Liver (tissue), 9 donors: Measurements from ENCODE around the gene ZDHHC11. TPM values are rescaled to one million over a fixed set of nuclear protein-coding genes. Genes with fewer than 3 reads are reported as not detected.
"Not testable (repeated sequence)": the region's sequence is repeated elsewhere in the genome, so short reads cannot be mapped to it uniquely, and the experiment has no call there.

Experiments
- DNase-seq: peaks from one replicate; pipeline ENCODE4 v3.0.0-alpha.2; 2017; ENCODE audit warnings: low spot score
- H3K27ac ChIP-seq, 2 donors: one replicate each; pipeline ENCODE4 v1.7.0; 2013; ENCODE audit warnings: inconsistent platforms in 2 of 2, low read length in 2 of 2, control low read depth in 1 of 2, low read depth in 1 of 2, mild to moderate bottlenecking in 1 of 2
- H3K27me3 ChIP-seq, 4 donors: one replicate each; pipeline versions ENCODE4 v1.6.1 to v1.7.0; 2013; ENCODE audit warnings: low read length in 3 of 4, inconsistent platforms in 1 of 4, mild to moderate bottlenecking in 1 of 4, moderate library complexity in 1 of 4; ENCODE audit not compliant: control insufficient read depth in 4 of 4, insufficient read depth in 4 of 4
- H3K36me3 ChIP-seq, 4 donors: one replicate each; pipeline versions ENCODE4 v1.6.1 to v1.7.0; 2013; ENCODE audit warnings: low read length in 3 of 4, mild to moderate bottlenecking in 3 of 4, low read depth in 1 of 4, moderate library complexity in 1 of 4; ENCODE audit not compliant: control insufficient read depth in 4 of 4, insufficient read depth in 3 of 4
- H3K4me1 ChIP-seq, 4 donors: one replicate each; pipeline versions ENCODE4 v1.6.1 to v1.7.0; 2013; ENCODE audit warnings: low read length in 3 of 4, mild to moderate bottlenecking in 3 of 4, moderate library complexity in 1 of 4; ENCODE audit not compliant: control insufficient read depth in 4 of 4, insufficient read depth in 4 of 4
- H3K4me3 ChIP-seq, 3 donors: one replicate each; pipeline versions ENCODE4 v1.6.1 to v1.7.0; 2013; ENCODE audit warnings: low read length in 3 of 3, control low read depth in 1 of 3, low read depth in 1 of 3, mild to moderate bottlenecking in 1 of 3
- H3K9ac ChIP-seq, 2 donors: one replicate each; pipeline ENCODE4 v1.7.0; 2013; ENCODE audit warnings: low read length in 2 of 2, mild to moderate bottlenecking in 2 of 2, moderate library complexity in 2 of 2, control low read depth in 1 of 2, low read depth in 1 of 2
- H3K9me3 ChIP-seq, 4 donors: one replicate each; pipeline versions ENCODE4 v1.6.1 to v1.7.0; 2013; ENCODE audit warnings: low read length in 3 of 4; ENCODE audit not compliant: control insufficient read depth in 4 of 4
- CTCF ChIP-seq: fragments of 150-350 bp; IDR thresholded peaks from 2 replicates; pipeline ENCODE4 v1.5.1; 2017; ENCODE audit warnings: improper control_type of control experiment, low read depth, low read length; ENCODE audit not compliant: missing input control
- EGR1 ChIP-seq, 2 donors: IDR thresholded peaks; 2 replicates each; pipeline ENCODE4 v1.6.1; 2016 to 2018; ENCODE audit warnings: antibody characterized with exemption in 2 of 2, low read depth in 2 of 2
- FOXA2 ChIP-seq: IDR thresholded peaks from 2 replicates; pipeline ENCODE4 v1.6.1; 2016; ENCODE audit warnings: antibody characterized with exemption
- GABPA ChIP-seq, 2 donors: IDR thresholded peaks in 1 of 2; conservative IDR thresholded peaks in 1 of 2; 2 replicates each; pipeline ENCODE4 v1.6.1; 2016; ENCODE audit warnings: antibody characterized with exemption in 2 of 2, mild to moderate bottlenecking in 1 of 2, moderate library complexity in 1 of 2
- HNF4A ChIP-seq, 2 donors: conservative IDR thresholded peaks; 2 replicates each; pipeline ENCODE4 v1.6.1; 2016; ENCODE audit warnings: antibody characterized with exemption in 2 of 2, mild to moderate bottlenecking in 2 of 2
- JUND ChIP-seq, 2 donors: IDR thresholded peaks; 2 replicates each; pipeline ENCODE4 v1.6.1; 2016; ENCODE audit warnings: antibody characterized with exemption in 2 of 2
- NR2F2 ChIP-seq: IDR thresholded peaks from 2 replicates; pipeline ENCODE4 v1.6.1; 2016; ENCODE audit warnings: antibody characterized with exemption
- RAD21 ChIP-seq, 2 donors: IDR thresholded peaks; 2 replicates each; pipeline ENCODE4 v1.6.1; 2016; ENCODE audit warnings: antibody characterized with exemption in 2 of 2, mild to moderate bottlenecking in 2 of 2
- REST ChIP-seq: IDR thresholded peaks from 2 replicates; pipeline ENCODE4 v1.6.1; 2016; ENCODE audit warnings: antibody characterized with exemption, mild to moderate bottlenecking
- SP1 ChIP-seq: IDR thresholded peaks from 2 replicates; pipeline ENCODE4 v1.6.1; 2018; ENCODE audit warnings: antibody characterized with exemption, mild to moderate bottlenecking
- TAF1 ChIP-seq: conservative IDR thresholded peaks from 2 replicates; pipeline ENCODE4 v1.6.1; 2016; ENCODE audit warnings: antibody characterized with exemption, mild to moderate bottlenecking
- YY1 ChIP-seq: IDR thresholded peaks from 2 replicates; pipeline ENCODE4 v1.6.1; 2016; ENCODE audit warnings: antibody characterized with exemption, mild to moderate bottlenecking
- WGBS: extraction: QIAGEN DNeasy Blood & Tissue Kit; methylation state at CpG from one replicate; pipeline ENCODE4 v1.1.7; 2013; 5-methylcytosine and 5-hydroxymethylcytosine counted together
- polyA plus RNA-seq, 2 donors: library from polyadenylated mRNA; stranded (reverse) in 1 of 2; unstranded in 1 of 2; fragments of 200-250 nt in 1 of 2; fragments of >200 nt in 1 of 2; fragmentation: Nextera tagmentation in 1 of 2; extraction: Ambion mirVana in 1 of 2; gene quantifications; one replicate each; pipeline versions ENCODE4 v1.2.1 to v1.2.3, GENCODE V29; 2013 to 2015
- total RNA-seq, 2 donors: library from RNA; depleted of rRNA; stranded (reverse); fragments of >200 nt; gene quantifications; one replicate each; pipeline ENCODE4 v1.2.3, GENCODE V29; 2014
- donor health status: healthy.
- donor health status: healthy.
- donor health status: healthy.
- donor health status: healthy.
- donor health status: healthy.

Gene ZDHHC11
- total and polyA plus RNA-seq, 4 donors: 0.93 to 3.2 (median 1.3) TPM

- TF ChIP-seq NR2F2 (no peak), FOXA2 (no peak), TAF1 (no peak), YY1 (no peak), CTCF (no peak)
Observed at GRCh38 chr5:776862-777711, 73.7 kb downstream of the ZDHHC11 start (continued).

DNA sequence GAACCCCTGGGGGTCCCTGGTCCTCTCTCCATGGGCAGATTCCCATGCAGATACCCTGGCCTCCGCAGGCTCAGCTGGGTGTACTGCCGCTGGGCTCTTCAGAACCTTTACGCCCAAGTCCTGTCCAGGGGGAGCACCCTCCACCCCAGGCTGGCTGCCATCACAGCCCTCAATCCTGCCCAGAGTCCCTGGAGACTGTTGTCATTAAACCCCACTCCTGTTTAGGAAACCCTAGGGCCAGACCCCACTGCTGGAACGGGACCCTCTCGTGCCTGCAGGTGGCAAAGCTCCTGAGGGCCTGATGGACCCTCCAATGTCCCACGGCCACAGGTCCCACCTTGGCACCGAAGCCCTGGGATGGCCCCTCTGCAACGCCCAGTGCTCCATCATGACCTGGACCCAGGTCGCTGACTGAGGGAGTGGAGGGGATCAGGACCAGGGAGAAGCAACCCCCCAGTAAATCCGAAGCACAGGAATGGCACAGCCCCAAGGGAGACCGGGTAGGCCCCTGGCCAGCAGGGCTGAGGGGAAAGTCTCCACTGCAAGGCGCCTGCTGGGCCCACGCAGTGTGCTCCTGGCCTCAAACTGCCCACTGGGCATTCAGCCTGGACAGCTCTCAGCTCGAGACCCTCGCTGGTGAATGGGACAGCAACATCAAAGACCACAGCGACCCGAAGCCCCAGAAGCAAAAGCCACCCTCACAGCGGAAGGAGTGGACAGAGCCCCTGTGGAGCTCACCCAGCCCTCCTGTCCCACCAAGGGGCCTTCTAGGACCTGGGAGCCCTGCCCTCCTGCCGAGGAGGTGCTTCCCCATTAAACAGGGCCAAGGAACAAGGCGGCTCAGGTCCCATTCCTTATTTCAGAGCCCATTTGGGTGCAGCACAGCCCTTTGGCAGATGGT, 74.6 kb downstream of the ZDHHC11 start:
- TF ChIP-seq FOXA2: no peak
- no peak for TF ChIP-seq GABPA (IDR thresholded peaks at IDR 0.05 in 1 of 2, conservative IDR thresholded peaks at IDR 0.05 in 1 of 2)
- no peak for TF ChIP-seq HNF4A (conservative IDR thresholded peaks at IDR 0.05)
- no peak for TF ChIP-seq JUND (IDR thresholded peaks at IDR 0.05)
- no peak for TF ChIP-seq TAF1
- no peak for TF ChIP-seq SP1
- TF ChIP-seq RAD21 (IDR thresholded peaks at IDR 0.05): no peak
- TF ChIP-seq EGR1 (IDR thresholded peaks at IDR 0.05; ENCODE audit: low read depth in 2 of 2): no peak
- no peak for TF ChIP-seq CTCF
- TF ChIP-seq REST: no peak
- Histone ChIP-seq H3K27ac (no peak overlapping the region), H3K4me3 (no peak overlapping the region), H3K9me3 (no peaks in the 10 kb centered on the region), H3K36me3 (no peaks in the 10 kb centered on the region), H3K27me3 (no peaks in the 10 kb centered on the region), H3K9ac (no peak overlapping the region), H3K4me1 (no peaks in the 10 kb centered on the region)
- WGBS: 93% methylated on average over 20 of the region's 20 CpGs
- peak; percentile 31 for DNase-seq

DNA sequence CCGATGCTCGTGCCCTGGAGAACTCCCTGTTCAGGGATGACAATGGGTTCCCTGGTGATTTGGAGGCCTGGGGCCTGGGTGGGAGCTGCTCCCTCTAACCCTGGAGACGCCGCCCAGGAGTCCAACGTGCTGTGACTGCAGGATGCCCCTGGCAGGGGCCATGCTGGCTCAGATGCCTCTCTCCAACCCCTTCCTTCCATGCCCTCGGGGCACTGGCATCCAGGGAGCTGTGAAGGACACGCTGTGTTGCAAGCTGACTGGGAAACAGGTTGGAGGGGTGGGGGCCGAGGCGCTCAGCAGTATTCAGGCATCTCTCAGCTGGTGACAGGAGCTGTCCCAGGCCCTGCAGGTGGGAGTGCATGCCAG, 75.2 kb downstream of the ZDHHC11 start:
- H3K9me3 ChIP-seq, H3K4me1 ChIP-seq, H3K4me3 ChIP-seq, H3K27me3 ChIP-seq, H3K9ac ChIP-seq, H3K36me3 ChIP-seq, DNase-seq, H3K27ac ChIP-seq: not testable (repeated sequence)
- WGBS: 91% methylated on average over 7 of the region's 9 CpGs

GRCh38 chr5:774854-775505, 75.8 kb downstream of the ZDHHC11 start:
- not testable (repeated sequence) for H3K27ac ChIP-seq, H3K9ac ChIP-seq, H3K4me1 ChIP-seq, H3K9me3 ChIP-seq, H3K4me3 ChIP-seq, H3K27me3 ChIP-seq, H3K36me3 ChIP-seq
- WGBS: 95% methylated on average over 18 of the region's 18 CpGs
- peak; percentile 30 for DNase-seq
